HL-60 (cell line): ENCODE measurements around the gene SKP2.

Source experiments
- DNase-seq, 2 experiments: peaks; one replicate each; pipeline ENCODE4 v3.0.0-alpha.2; 2010 to 2020; ENCODE audit warnings: low read depth in 1 of 2, low spot score in 1 of 2
- H3K27ac ChIP-seq: fragments of 250-450 bp; sonication (Bioruptor Pico); replicated peaks from 2 replicates; pipeline ENCODE4 v1.5.1; 2020; ENCODE audit warnings: mild to moderate bottlenecking, moderate library complexity
- H3K27me3 ChIP-seq: fragments of 250-450 bp; sonication (Bioruptor Pico); 2 replicates; pipeline ENCODE4 v1.5.1; 2021; ENCODE audit warnings: mild to moderate bottlenecking, moderate library complexity; ENCODE audit not compliant: insufficient read depth, poor library complexity, severe bottlenecking
- H3K4me3 ChIP-seq: replicated peaks from 2 replicates; pipeline ENCODE4 v1.5.1; 2011; ENCODE audit warnings: mild to moderate bottlenecking, control low read depth, low read length; ENCODE audit not compliant: insufficient read depth
- CTCF ChIP-seq: IDR thresholded peaks from one replicate; pipeline ENCODE4 v1.5.1; 2011; ENCODE audit warnings: low read length, control low read depth, inconsistent platforms; ENCODE audit not compliant: insufficient read depth
- GABPA ChIP-seq: IDR thresholded peaks from 2 replicates; pipeline ENCODE4 v1.6.1; 2012; ENCODE audit warnings: low read depth
- POLR2AphosphoS5 ChIP-seq: IDR thresholded peaks from 2 replicates; pipeline ENCODE4 v1.6.1; 2012; ENCODE audit warnings: low read depth
- REST ChIP-seq: IDR thresholded peaks from 2 replicates; pipeline ENCODE4 v1.6.1; 2012; ENCODE audit warnings: low read depth; ENCODE audit not compliant: insufficient replicate concordance
- SPI1 ChIP-seq: IDR thresholded peaks from 2 replicates; pipeline ENCODE4 v1.6.1; 2012; ENCODE audit warnings: low read depth, mild to moderate bottlenecking, borderline replicate concordance

Gene SKP2

GRCh38 chr5:36155291-36155690 is 3.4 kb downstream of the SKP2 start:
- Histone ChIP-seq H3K27me3 (no peaks in the 10 kb centered on the region), H3K4me3 (no peak overlapping the region), H3K27ac (no peak overlapping the region)
- no peak for DNase-seq
- TF ChIP-seq GABPA (no peak), CTCF (no peak), SPI1 (no peak), POLR2AphosphoS5 (no peak), REST (no peak)

- H3K4me3 ChIP-seq = no peak overlapping the region
- no peak for DNase-seq
- no peaks in the 10 kb centered on the region for H3K27me3 ChIP-seq
- no peak for TF ChIP-seq POLR2AphosphoS5
- TF ChIP-seq REST = no peak
- no peak for TF ChIP-seq SPI1
- no peak for TF ChIP-seq CTCF
- no peak for TF ChIP-seq GABPA
- no peak overlapping the region for H3K27ac ChIP-seq
Measured at GRCh38 chr5:36156121-36156601, 4.2 kb downstream of the SKP2 start.

GRCh38 chr5:36156619-36157018 is 4.7 kb downstream of the SKP2 start:
- no peak for TF ChIP-seq REST
- DNase-seq = no peak
- no peak overlapping the region for H3K4me3 ChIP-seq
- H3K27me3 ChIP-seq = no peaks in the 10 kb centered on the region
- H3K27ac ChIP-seq = no peak overlapping the region

- TF ChIP-seq CTCF (no peak), REST (no peak), POLR2AphosphoS5 (no peak), SPI1 (no peak), GABPA (no peak)
- no peak overlapping the region for H3K4me3 ChIP-seq
- DNase-seq = no peak
- no peak overlapping the region for H3K27ac ChIP-seq
- no peaks in the 10 kb centered on the region for H3K27me3 ChIP-seq
Measured at GRCh38 chr5:36158144-36158543, 6.2 kb downstream of the SKP2 start.
